NAMALWA (cell line): ENCODE measurements around the gene DLG2.
"Not testable (repeated sequence)": the region's sequence is repeated elsewhere in the genome, so short reads cannot be mapped to it uniquely, and the experiment has no call there.

Source experiments
- DNase-seq: peaks from one replicate; pipeline ENCODE4 v3.0.0-alpha.2; 2015; ENCODE audit warnings: low spot score

The DLG2 gene

GRCh38 chr11:84993386-84993785 is 633.8 kb downstream of the DLG2 start:
- peak; percentile 18 for DNase-seq

- no peak for DNase-seq
Measured at GRCh38 chr11:84990141-84990540, 637.0 kb downstream of the DLG2 start.

GRCh38 chr11:84987686-84988187 is 639.4 kb downstream of the DLG2 start:
- not testable (repeated sequence) for DNase-seq

GRCh38 chr11:84981301-84981700 is 645.8 kb downstream of the DLG2 start:
- DNase-seq: no peak

GRCh38 chr11:84969103-84969502 is 658.0 kb downstream of the DLG2 start:
- DNase-seq: no peak

- DNase-seq: no peak
Measured at GRCh38 chr11:84965484-84965883, 661.7 kb downstream of the DLG2 start.

GRCh38 chr11:84963240-84963639 is 663.9 kb downstream of the DLG2 start:
- no peak for DNase-seq

- DNase-seq: no peak
Measured at GRCh38 chr11:84962018-84962417, 665.1 kb downstream of the DLG2 start.

- DNase-seq: no peak
Measured at GRCh38 chr11:84958295-84958694, 668.8 kb downstream of the DLG2 start.

GRCh38 chr11:84950569-84951270 is 676.4 kb downstream of the DLG2 start:
- DNase-seq: no peak

- DNase-seq: no peak
Measured at GRCh38 chr11:84947970-84948580, 679.1 kb downstream of the DLG2 start.

GRCh38 chr11:84947070-84947469 is 680.1 kb downstream of the DLG2 start:
- DNase-seq: no peak

- peak; percentile 51 for DNase-seq
Measured at GRCh38 chr11:84930863-84931262, 696.3 kb downstream of the DLG2 start.

- DNase-seq: no peak
Measured at GRCh38 chr11:84929738-84930137, 697.4 kb downstream of the DLG2 start.

GRCh38 chr11:84924154-84924692 is 702.9 kb downstream of the DLG2 start:
- DNase-seq: no peak

- DNase-seq: no peak
Measured at GRCh38 chr11:84923489-84923888, 703.7 kb downstream of the DLG2 start.

GRCh38 chr11:84922836-84923235 is 704.3 kb downstream of the DLG2 start:
- no peak for DNase-seq

- DNase-seq: no peak
Measured at GRCh38 chr11:84922212-84922805, 704.8 kb downstream of the DLG2 start.

- no peak for DNase-seq
Measured at GRCh38 chr11:84914511-84914910, 712.6 kb downstream of the DLG2 start.

GRCh38 chr11:84909740-84910139 is 717.4 kb downstream of the DLG2 start:
- no peak for DNase-seq

- no peak for DNase-seq
Measured at GRCh38 chr11:84906995-84907394, 720.1 kb downstream of the DLG2 start.

GRCh38 chr11:84905411-84905810 is 721.7 kb downstream of the DLG2 start:
- no peak for DNase-seq

GRCh38 chr11:84902445-84902844 is 724.7 kb downstream of the DLG2 start:
- DNase-seq: no peak
